Activated T-helper 2 cell treated with anti-CD3 and anti-CD28 coated beads, Interferon-gamma antibody, Interleukin-2, Interleukin-4, amounts not matched to agents 10 μg/mL and 5 μg/mL and 100 μg/mL, durations not matched to agents 14 hours and 24 hours and 36 hours (primary cell): Measurements from ENCODE around the gene ERAP2. TPM values are rescaled to one million over a fixed set of nuclear protein-coding genes. Genes with fewer than 3 reads are reported as not detected.

ENCODE experiments used
- DNase-seq: peaks from one replicate; pipeline ENCODE4 v3.0.0; 2021; ENCODE audit warnings: low spot score
- H3K27ac Mint-ChIP-seq: one replicate; pipeline ENCODE4 v1.8.0; 2021; ENCODE audit warnings: mixed read lengths
- H3K27me3 Mint-ChIP-seq: one replicate; pipeline ENCODE4 v1.8.0; 2021; ENCODE audit warnings: low read depth, mixed read lengths
- H3K36me3 Mint-ChIP-seq: one replicate; pipeline ENCODE4 v1.8.0; 2021; ENCODE audit warnings: low read depth, mixed read lengths
- H3K4me1 Mint-ChIP-seq: one replicate; pipeline ENCODE4 v1.8.0; 2021; ENCODE audit warnings: low read depth, mixed read lengths
- H3K4me3 Mint-ChIP-seq: one replicate; pipeline ENCODE4 v1.8.0; 2021; ENCODE audit warnings: low read depth, mild to moderate bottlenecking, moderate library complexity, mixed read lengths
- H3K9me3 Mint-ChIP-seq: one replicate; pipeline ENCODE4 v1.8.0; 2021; ENCODE audit warnings: mixed read lengths
- intact Hi-C: fragments of 100-400 bp; cut with micrococcal nuclease; formaldehyde crosslinking; loops from one replicate; pipeline ENCODE4 v1.15.1; 2023
- total RNA-seq: library from RNA; stranded (reverse); gene quantifications from 2 replicates; pipeline ENCODE4 v1.2.3, GENCODE V29; 2022

Gene ERAP2
- total RNA-seq, 1 donor from 2014 or later = 49.3 TPM

DNA sequence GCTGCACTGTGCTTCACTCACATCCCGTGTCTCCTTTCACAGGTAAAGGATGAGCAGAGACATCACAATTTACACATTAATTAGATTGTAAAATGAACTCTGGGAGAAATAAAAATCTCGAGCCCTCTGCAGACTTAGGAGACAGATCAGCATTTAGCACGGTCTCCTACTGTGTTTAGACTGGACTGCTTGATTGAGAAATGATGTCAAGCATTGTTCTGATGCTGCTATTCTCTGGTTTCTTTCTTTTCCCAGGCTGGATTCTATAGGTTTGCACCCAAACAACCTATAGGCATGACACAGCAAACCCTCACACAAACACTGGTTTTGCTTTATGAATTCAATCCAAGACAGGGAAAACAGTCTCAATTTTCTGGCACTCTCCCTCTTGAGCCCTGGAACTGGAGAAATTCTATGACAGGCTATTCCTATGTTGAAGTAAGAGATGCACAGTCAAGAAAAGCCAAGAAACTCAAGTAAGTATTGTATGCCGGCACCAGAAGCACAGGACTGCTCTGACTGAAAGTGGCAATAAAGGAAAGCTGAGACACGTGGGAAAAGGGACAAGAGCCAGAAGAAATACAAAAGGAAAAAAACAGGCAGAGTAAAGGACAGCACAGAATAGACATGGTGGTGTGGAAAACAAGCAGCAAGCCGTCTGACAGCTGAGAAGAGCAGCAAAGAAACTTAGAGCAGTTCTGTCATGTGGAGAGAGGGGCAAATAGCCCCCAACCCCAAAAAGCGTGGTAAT lies 24.8 kb upstream of the ERAP2 start:
- Mint-ChIP-seq H3K27me3 (peaks cover 20% of the 10 kb centered on the region), H3K4me1 (peaks cover 6% of the 10 kb centered on the region), H3K9me3 (peaks cover 8% of the 10 kb centered on the region), H3K36me3 (no peaks in the 10 kb centered on the region), H3K4me3 (no peak overlapping the region), H3K27ac (no peak overlapping the region)
- no peak for DNase-seq
- intact Hi-C loops = no loop called here

DNA sequence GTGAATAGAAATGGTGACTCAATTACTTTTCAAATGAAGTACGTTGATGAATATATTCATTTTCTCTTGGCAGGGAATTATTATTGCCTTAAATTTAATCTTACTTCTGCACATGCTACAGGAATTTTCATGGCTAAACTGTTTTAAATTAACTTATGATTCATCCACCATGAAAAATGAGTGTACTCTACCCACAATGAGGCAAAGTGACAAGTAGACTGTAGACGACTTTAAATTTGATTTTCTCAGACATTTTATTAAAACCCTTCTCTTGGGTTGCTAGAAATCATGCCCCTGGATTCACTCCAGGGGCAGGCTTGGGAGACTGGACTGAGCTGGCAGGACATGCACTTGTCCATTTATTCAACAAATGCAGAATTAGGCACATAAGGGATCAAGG lies 23.5 kb upstream of the ERAP2 start:
- intact Hi-C loops = no loop called here
- no peaks in the 10 kb centered on the region for H3K36me3 Mint-ChIP-seq
- H3K27me3 Mint-ChIP-seq = peaks cover 13% of the 10 kb centered on the region
- no peak overlapping the region for H3K4me3 Mint-ChIP-seq
- H3K4me1 Mint-ChIP-seq = peaks cover 4% of the 10 kb centered on the region
- no peak overlapping the region for H3K27ac Mint-ChIP-seq
- DNase-seq = no peak
- peaks cover 8% of the 10 kb centered on the region for H3K9me3 Mint-ChIP-seq

DNA sequence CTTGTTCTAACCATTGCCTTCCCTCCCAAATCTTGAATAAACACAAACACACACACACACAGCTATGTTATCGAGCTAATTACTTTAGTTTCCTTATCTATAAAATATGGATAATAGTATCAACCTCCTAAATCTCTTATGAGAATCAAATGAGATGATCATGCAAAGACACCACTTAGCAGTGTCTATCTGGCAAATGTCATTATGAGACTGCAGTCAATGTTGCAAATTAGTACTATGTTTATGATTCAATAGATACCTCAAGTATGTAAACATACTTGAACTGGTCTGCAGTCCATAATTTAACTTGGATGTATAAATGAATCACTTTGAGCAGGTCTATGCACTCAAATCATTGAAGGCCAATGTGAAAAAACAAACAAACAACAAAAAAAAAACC lies 22.2 kb upstream of the ERAP2 start:
- DNase-seq = no peak
- peaks cover 11% of the 10 kb centered on the region for H3K27me3 Mint-ChIP-seq
- H3K27ac Mint-ChIP-seq = no peak overlapping the region
- H3K4me1 Mint-ChIP-seq = peaks cover 12% of the 10 kb centered on the region
- peaks cover 8% of the 10 kb centered on the region for H3K9me3 Mint-ChIP-seq
- H3K4me3 Mint-ChIP-seq = no peak overlapping the region
- intact Hi-C loops = no loop called here
- H3K36me3 Mint-ChIP-seq = no peaks in the 10 kb centered on the region

DNA sequence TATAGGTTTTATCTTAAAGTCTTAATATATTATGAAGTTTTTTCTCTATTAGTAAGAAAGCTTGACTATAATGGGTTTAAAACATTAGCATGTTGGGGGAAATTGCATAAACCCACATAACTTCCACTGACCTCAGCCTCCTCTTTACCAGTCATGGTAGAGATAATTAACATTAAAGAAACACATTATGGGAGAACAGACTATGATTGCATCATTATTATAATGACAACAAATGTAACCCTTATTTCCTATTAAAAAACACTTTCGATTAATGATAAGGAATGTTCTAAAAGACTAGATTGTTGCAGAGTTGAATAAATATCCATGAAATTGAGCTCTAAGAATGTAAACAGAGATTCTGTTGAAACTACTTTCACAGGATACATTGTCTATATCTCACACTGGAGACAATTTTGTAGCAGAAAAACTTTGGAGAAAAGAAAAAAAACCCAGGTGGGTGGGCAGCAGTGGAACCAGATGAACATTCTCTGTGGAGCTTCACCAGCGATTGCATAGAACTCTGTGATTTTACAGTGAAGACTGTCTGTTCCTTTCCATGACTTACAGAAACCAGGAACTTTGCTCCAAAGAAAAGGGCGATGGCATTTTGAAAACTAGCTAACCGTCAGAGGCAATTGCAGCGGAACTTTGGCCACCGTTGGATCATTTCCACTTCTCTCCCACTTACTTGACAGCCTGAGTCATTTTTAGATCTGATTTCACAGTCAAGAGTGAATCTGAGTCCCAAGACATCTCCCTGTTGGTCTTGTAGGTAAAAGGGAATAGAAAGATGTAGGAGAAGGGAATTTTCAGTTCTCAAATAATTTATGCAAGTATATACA lies 21.0 kb upstream of the ERAP2 start:
- no peak overlapping the region for H3K4me3 Mint-ChIP-seq
- intact Hi-C loops = no loop called here
- peaks cover 4% of the 10 kb centered on the region for H3K27me3 Mint-ChIP-seq
- H3K27ac Mint-ChIP-seq = no peak overlapping the region
- no peaks in the 10 kb centered on the region for H3K36me3 Mint-ChIP-seq
- H3K9me3 Mint-ChIP-seq = no peaks in the 10 kb centered on the region
- no peak for DNase-seq
- H3K4me1 Mint-ChIP-seq = peaks cover 15% of the 10 kb centered on the region

DNA sequence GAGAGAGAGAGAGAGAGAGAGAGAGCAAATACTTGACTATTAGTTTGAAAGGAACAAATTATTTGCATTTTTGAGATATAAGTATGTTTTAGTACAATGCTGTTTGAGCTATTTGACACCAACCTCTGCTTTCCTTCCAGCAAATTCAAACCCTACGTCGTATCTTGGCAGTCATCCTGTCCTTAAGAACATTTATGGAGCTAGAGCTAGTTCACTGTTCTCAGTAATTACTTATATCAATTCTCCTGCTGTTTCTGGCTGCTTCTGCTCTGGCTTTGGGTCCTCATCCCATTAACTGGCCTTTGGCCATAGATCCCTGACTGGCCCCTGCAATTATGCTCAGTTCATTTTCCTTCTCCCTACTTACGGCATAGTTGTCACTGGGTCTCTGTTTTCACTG lies 19.9 kb upstream of the ERAP2 start:
- Mint-ChIP-seq H3K4me1 (peaks cover 21% of the 10 kb centered on the region), H3K9me3 (no peaks in the 10 kb centered on the region), H3K27ac (no peak overlapping the region), H3K4me3 (no peak overlapping the region), H3K27me3 (peaks cover 3% of the 10 kb centered on the region), H3K36me3 (no peaks in the 10 kb centered on the region)
- no peak for DNase-seq
- intact Hi-C loops = no loop called here

DNA sequence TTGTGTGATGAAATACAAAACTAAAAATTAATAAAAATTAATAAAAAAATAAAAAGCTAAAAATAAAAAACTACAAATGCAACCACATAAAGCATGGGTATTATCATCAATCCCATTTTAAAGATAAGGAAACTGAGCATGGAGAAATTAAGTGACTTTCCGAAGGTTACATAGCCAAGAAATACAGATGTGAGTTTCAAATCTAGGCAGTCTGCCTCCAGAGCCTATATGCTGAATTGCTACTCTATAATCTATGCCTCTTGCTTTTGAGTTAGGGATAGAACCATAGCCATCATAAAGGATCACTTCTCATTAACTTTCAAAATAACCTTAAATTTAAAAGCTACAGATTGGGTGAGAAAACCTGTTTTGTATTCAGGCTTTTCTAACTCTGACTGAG lies 18.8 kb upstream of the ERAP2 start:
- Mint-ChIP-seq H3K9me3 (no peaks in the 10 kb centered on the region), H3K4me3 (no peak overlapping the region), H3K4me1 (peaks cover 21% of the 10 kb centered on the region), H3K36me3 (no peaks in the 10 kb centered on the region), H3K27me3 (no peaks in the 10 kb centered on the region), H3K27ac (no peak overlapping the region)
- intact Hi-C loops = no loop called here
- DNase-seq = no peak

DNA sequence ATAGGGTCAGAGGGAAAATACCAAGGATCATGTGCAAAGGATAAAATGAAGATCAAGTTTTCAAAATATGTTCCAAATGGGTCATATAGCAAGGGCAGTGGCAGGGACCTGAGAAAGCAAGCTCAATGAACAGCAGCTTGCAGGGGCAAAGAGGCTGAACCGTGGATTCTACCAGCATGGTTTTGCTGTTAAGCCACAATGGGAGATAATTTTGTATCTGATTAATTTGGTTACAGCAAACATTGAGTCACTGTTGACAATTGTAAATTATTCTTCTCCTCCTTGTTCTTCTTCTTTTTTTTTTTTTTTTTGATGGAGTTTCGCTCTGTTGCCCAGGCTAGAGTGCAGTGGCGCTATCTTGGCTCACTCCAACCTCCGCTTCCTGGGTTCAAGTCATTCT lies 18.4 kb upstream of the ERAP2 start:
- H3K9me3 Mint-ChIP-seq = no peaks in the 10 kb centered on the region
- intact Hi-C loops = no loop called here
- no peaks in the 10 kb centered on the region for H3K36me3 Mint-ChIP-seq
- H3K27ac Mint-ChIP-seq = no peak overlapping the region
- DNase-seq = no peak
- H3K27me3 Mint-ChIP-seq = no peaks in the 10 kb centered on the region
- H3K4me3 Mint-ChIP-seq = no peak overlapping the region
- peaks cover 25% of the 10 kb centered on the region for H3K4me1 Mint-ChIP-seq

DNA sequence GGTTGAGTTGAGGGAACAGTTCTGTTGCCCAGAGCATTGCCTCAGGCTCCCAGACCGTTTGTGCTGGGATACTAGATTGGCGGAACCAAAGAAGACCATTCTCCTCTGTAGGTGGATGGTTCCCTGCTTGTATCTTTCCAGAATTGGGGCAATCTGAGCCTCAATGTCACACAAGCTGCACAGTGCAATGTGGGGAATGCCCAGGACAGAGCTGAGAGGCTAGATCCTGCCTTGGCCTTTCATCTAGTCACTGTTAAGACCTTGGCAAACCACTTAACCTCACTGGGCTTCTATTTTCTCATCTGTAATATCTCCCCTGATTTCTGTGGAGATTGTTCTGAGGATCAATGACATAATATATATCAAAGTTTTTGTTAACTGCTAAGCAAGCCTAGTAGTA lies 16.9 kb upstream of the ERAP2 start:
- Mint-ChIP-seq H3K4me3 (no peak overlapping the region), H3K27ac (no peak overlapping the region), H3K27me3 (no peaks in the 10 kb centered on the region), H3K9me3 (no peaks in the 10 kb centered on the region), H3K36me3 (no peaks in the 10 kb centered on the region), H3K4me1 (peaks cover 40% of the 10 kb centered on the region)
- no peak for DNase-seq
- intact Hi-C loops = no loop called here

DNA sequence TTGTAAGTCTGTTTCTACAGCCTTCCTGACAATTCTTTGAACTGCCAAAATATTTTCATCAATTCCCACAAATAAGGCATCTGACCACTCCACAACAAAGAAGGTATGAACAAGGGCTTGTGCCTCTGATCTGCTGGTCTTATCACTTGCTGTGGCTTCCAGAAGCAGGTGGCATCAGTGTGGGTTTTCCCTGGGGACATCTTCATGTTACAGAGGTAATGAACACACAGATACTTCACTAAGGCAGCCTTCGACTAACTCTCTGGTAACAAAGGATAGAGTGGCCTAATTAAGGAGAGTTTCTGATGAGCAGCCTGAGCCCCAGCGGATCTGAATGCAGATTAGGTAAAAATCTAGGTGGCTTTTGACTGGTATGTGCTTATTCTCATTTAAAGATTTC lies 15.2 kb upstream of the ERAP2 start:
- DNase-seq = no peak
- H3K9me3 Mint-ChIP-seq = no peaks in the 10 kb centered on the region
- H3K4me1 Mint-ChIP-seq = peaks cover 38% of the 10 kb centered on the region
- no peak overlapping the region for H3K4me3 Mint-ChIP-seq
- H3K36me3 Mint-ChIP-seq = no peaks in the 10 kb centered on the region
- no peak overlapping the region for H3K27ac Mint-ChIP-seq
- intact Hi-C loops = loop anchor here (5.0 kb wide), 1 partner anchor 36 kb away; no protein-coding TSS in a partner anchor
- no peaks in the 10 kb centered on the region for H3K27me3 Mint-ChIP-seq

DNA sequence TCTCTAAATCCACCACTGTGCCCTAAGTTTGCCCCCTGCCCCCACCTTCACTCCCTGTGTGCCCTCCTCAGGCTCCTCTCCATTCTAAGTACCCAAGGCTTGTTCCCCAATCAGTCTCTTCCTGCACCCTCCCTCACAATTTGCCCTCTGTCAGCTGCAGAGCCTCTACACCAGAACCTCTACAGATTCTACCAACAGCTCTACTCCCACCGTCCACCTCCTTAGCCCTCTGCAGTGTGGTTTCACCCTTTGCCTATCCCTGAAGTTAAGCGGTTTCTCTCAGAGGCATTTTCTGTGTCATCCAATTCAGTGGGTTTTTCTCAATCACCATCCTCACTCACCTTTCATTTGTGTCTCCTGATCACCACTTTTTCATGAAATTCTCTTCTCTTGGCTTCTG lies 13.2 kb upstream of the ERAP2 start:
- no peak overlapping the region for H3K4me3 Mint-ChIP-seq
- intact Hi-C loops = loop anchor here (5.0 kb wide), 1 partner anchor 34 kb away; no protein-coding TSS in a partner anchor
- no peaks in the 10 kb centered on the region for H3K27me3 Mint-ChIP-seq
- no peaks in the 10 kb centered on the region for H3K9me3 Mint-ChIP-seq
- peak overlapping the region; percentile 23 for H3K27ac Mint-ChIP-seq
- no peak for DNase-seq
- no peaks in the 10 kb centered on the region for H3K36me3 Mint-ChIP-seq
- H3K4me1 Mint-ChIP-seq = peaks cover 34% of the 10 kb centered on the region

DNA sequence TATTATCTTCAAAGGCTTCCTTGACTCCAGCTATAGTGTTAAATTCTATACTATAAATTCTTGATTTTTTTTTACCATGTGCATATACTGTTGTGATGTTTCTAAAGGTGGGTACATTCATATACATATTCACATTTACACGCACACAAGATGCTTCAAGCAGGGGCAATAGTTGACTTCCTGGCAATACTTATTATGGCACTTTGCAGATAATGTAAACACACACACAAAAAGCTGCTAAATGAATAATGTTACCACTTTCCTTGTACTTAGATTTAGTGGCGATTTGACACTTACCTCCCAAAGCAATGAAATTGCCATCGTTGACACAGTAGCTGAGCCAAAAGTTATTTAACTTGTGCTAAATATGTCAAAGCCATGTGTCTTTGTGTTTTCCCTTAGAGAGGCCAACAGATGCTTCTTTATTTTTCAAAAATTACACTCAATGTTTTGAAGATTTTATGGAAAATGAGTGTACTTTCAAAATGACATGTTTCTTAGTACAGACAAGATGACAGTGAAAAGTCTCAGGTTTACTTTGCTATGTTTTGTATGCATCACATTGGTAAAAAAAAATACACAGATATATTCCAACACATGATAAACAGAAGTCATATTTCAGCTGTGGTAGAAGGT lies 12.2 kb upstream of the ERAP2 start:
- H3K27ac Mint-ChIP-seq = peak overlapping the region; percentile 18
- H3K27me3 Mint-ChIP-seq = no peaks in the 10 kb centered on the region
- H3K4me3 Mint-ChIP-seq = no peak overlapping the region
- H3K4me1 Mint-ChIP-seq = peaks cover 34% of the 10 kb centered on the region
- no peaks in the 10 kb centered on the region for H3K36me3 Mint-ChIP-seq
- no peak for DNase-seq
- intact Hi-C loops = loop anchor here (2.0 to 5.0 kb wide), 2 partner anchors 33 to 47 kb away; no protein-coding TSS in a partner anchor
- no peaks in the 10 kb centered on the region for H3K9me3 Mint-ChIP-seq

DNA sequence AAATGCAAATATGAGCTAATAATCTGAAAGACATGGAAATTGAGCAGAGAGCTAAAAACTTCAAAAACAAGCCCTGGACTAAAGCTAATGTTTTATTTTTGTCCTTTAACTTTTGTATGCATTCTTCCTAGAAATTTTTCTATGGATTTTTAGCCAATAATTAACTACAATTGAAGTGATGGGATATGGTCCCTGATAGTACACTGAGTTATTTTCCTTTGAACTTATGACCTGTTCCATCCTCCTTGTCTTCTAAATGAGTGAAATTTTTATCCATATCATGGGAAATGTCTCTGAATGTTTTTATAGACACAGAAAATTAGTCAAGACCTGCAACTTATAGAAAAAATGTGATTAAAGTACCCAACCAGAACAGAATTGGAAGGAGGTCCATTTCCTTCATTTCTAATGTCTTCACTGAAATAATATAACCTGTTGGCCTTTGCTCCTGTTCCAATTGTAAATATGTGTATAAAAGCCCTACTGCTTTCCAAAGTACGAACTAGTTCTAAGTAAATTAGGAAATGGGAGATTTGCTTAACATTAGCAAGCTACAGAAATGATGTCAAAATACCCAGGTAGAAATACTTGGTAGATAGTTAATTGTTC lies 11.3 kb upstream of the ERAP2 start:
- H3K9me3 Mint-ChIP-seq = no peaks in the 10 kb centered on the region
- H3K4me3 Mint-ChIP-seq = no peak overlapping the region
- no peaks in the 10 kb centered on the region for H3K36me3 Mint-ChIP-seq
- intact Hi-C loops = loop anchor here (2.0 to 5.0 kb wide), 4 partner anchors 32 to 317 kb away; partner anchors contain the start of gene RIOK2
- H3K27ac Mint-ChIP-seq = no peak overlapping the region
- no peaks in the 10 kb centered on the region for H3K27me3 Mint-ChIP-seq
- peaks cover 41% of the 10 kb centered on the region for H3K4me1 Mint-ChIP-seq
- no peak for DNase-seq
